Stimulated activated CD4-positive, alpha-beta T cell treated with anti-CD3 and anti-CD28 coated beads, Interleukin-4, amount 100 ng/mL, for 1 hour (primary cell): ENCODE data around the gene TBCE.
"Not testable (repeated sequence)": the region's sequence is repeated elsewhere in the genome, so short reads cannot be mapped to it uniquely, and the experiment has no call there.

Experiments
- DNase-seq: peaks from one replicate; pipeline ENCODE4 v3.0.0-alpha.2; 2020

TBCE gene

DNA sequence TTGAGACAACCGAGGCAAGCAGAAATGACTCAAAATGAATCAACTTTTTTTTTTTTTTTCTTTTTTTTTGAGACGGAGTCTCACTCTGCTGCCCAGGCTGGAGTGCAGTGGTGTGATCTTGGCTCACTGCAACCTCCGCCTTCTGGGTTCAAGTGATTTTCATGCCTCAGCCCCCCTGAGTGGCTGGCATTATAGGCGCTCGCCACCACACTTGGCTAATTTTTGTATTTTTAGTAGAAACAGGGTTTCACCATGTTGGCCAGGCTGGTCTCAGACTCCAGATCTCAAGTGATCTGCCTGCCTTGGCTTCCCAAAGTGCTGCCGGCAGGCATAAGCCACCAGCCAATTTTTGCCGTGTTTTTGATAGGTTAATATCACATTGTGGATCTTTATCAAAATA, 90.6 kb downstream of the TBCE start:
- not testable (repeated sequence) for DNase-seq

DNA sequence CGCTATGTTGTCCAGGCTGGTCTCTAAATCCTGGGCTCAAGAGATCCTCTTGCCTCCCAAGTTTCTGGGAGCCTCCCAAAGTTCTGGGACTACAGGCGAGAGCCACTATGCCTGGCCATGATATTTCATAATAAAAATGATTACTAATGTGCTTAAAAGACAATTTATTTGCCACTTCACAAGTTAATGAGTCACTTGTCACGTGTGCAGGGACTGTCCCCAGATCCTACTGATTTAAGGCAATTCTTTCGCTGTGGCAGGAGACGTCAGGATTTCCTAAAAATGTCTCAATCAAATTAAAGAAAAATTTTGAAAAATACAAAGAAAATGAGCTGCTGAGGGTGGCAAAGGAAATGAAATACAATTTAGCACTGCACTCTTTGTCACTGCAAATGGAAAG, 93.5 kb downstream of the TBCE start:
- DNase-seq = no peak

DNA sequence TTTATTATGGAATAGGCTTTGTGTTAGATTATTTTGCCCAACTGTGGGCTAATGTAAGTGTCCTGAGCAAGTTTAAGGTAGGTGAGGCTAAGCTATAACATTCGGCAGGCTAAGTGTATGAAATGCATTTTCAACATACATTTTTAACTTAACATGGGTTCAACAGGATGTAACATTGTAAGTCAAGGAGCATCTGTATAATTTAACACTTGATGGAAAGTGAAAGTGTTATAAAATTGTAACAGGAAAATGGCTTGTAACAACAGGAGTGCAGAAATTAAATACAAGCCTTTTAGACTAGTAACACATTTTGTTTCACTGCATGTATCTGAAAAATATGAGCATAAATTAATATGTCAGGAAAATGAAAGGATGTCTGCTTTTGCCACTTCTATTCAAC, 94.7 kb downstream of the TBCE start:
- no peak for DNase-seq

DNA sequence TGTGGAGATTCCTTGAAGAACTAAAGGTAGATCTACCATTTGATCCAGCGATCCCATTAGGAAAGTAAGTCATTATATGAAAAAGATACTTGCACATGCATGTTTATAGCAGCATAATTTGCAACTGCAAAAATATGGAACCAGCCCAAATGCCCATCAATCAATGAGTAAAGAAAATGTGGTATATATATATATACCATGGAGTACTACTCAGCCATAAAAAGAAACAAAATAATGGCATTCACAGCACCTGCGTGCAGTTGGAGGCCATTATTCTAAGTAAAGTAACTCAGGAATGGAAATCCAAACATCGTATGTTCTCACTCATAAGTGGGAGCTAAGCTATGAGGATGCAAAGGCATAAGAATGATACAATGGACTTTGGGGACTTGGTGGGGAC, 95.6 kb downstream of the TBCE start:
- DNase-seq = not testable (repeated sequence)

DNA sequence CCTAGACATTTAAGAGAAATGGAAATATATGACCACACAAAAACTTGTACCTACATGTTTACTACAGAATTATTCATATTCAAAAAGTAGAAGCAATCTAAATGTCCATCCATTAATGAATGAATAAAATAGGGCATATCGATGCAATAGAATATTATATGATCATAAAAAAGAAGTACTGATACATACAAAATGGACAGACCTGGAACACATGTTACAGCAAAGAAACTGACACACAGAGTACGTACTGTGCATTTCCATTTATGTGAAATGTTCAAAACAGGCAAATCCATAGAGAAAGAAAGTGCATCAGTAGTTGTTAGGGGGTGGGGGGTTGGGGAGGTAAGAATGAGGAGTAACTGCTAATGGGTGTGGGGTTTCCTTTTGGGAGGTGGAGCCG, 97.8 kb downstream of the TBCE start:
- no peak for DNase-seq

DNA sequence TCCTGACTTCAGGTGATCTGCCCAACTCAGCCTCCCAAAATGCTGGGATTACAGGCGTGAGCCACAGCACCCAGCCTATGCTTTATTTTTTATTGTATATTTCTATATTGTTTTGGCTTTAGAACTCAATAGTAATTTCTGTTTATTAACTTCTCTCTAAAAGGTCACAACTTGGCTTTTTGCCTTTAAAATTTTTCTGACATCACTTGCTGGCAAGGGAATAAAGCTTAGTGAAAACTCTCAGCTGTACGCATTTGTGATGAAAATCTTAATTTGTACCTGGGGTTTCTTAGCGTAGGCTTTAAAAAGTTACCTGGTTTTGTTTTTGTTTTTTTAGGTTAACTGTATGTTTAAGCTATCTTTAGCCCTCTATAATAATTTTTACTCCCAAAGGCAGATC, 100.8 kb downstream of the TBCE start:
- no peak for DNase-seq

DNA sequence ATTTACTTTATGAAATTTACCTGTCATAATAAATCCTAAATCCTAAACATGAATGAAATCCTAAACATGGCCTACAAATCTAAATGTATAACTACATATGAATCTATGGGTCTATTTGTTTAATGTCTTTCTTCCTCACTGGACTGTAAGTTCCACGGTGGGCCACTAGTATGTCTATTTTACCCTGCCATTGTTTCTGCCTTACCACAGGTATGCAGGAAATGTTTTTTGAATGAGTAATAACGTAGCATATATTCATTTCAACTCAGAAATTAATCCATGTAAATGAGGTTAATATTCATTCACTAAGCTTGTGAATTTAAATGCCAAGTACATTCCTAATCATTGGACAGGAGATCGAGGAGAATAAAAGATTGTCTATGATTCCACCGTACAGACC, 101.7 kb downstream of the TBCE start:
- no peak for DNase-seq

DNA sequence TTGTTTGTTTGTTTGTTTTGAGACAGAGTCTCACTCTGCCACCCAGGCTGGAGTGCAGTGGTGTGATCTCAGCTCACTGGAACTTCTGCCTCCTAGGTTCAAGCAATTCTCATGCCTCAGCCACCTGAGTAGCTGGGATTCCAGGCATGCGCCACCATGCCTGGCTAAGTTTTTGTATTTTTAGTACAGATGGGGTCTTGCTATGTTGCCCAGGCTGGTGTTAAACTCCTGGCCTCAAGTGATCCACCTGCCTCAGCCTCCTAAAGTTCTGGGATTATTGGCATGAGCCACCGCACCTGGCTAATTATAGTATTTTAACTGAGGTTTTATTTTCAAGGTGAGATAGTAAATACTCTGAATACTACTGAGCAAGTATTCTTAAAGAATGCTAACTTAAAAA, 102.7 kb downstream of the TBCE start:
- DNase-seq = not testable (repeated sequence)

DNA sequence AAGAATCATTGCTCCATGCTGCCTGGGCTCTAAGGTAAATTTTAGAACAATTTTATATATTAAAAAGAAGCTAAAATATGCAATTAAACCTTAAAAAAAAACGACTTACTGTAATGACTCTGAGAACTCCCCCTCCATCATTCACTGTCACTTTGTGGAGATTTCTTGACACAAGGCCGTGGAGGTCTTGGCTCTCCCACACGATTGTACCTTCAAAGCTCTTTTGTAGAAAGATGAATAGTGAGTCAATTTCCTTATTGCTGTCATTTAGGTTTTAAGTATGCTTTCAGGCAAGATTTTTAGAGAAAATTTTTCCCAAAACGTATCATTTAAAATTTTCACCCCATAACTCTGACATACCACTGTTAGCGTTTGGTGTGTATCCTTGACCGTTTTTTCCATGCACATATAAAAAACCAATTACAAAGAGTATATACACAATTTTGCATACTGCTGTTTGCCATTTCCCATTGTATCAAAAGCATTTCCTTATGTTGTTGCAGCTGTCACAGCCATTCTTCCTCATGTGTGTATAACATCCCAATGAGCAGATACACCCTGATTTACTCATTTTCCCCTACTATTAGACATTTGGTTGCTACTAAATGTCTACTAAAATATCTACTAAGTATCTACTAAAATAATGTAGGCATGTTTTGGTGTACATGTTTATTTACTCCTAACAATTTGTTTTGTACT, 103.7 kb downstream of the TBCE start:
- DNase-seq = no peak

DNA sequence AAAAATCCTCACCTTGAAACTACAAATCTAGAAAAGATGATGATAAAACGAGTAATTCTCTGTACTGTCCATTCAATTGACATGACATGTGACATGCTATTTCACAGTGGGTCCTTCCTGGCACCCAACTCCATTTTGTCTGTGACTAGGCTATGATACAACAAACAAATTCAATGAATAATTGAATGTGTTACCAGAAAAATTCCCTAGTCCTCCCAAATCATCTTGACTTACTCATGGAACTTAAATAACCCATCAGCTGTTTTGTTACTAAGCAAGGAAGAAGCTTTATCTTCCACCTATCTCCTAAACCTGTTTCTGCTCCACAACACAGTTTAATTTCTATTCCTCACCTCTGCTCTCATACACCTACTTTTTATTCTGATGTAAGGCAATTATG, 106.6 kb downstream of the TBCE start:
- DNase-seq = no peak

DNA sequence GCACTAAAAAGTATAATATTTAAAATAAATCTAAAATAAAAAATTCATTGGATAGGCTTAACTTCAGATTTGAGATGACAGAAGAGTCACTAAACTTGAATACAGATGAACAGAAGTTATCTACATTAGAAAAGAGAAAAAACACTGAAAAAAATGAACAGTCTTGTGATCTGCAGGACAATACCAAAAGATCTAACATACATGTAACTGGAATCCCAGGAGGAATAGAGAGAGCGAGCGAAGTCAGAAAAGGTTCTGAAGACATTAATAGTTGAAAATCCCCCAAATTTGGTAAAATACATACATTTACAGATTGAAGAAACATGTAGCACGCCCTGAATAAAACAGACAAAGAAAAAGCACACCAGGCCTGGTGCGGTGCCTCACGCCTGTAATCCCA, 115.9 kb downstream of the TBCE start:
- no peak for DNase-seq

DNA sequence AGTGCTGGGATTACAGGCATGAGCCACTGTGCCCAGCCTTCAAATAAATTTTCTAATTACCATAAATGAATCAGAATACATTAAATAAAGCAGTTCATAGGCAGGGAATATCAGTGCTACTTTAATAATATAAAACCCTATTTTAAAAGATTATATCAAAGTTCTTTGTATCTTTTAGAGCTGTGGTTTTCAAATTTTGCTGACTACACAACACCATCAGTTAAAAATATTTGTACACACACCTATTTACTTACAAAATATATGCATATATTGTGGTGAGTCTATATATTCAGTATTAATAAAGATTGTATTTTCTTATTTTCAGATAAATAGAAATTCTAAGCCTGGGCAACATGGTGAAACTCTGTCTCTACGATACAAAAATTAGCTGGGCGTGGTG, 118.3 kb downstream of the TBCE start:
- DNase-seq = no peak

DNA sequence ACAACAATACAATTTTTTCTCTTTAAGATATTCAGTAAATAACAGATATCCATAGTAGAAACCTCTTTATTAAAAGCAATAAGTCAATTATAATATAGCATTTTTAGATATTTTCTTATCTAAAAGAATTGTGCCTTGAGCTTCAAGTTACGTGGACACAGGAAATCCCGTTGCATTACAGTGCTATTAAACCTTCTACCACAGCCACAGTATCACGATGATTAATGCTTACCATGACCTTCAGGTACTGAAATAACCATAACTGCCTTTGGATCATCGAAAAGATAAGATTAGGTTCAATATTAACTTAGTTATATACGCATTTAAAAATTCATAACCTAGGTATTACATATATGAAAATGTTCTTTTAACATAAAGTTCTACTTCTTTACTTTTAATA, 119.1 kb downstream of the TBCE start:
- DNase-seq = no peak

DNA sequence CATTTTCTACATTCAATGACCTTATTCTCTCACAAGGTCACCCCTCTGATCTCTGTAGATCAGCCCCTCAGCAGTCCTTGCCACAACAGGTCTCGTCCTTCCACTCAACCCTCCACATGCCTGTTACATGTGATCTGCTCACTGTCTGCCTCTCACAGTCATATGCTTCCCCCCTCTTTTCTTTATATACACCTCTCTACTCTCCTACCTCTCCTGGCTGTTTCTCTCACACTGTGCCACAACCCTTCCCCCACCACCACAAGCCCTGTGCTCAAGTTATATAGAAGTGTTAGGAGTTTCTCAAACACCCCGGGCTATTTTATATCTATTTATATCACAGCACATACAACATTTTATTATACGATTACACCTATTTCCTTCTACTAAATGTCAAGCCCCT, 124.4 kb downstream of the TBCE start:
- DNase-seq = no peak

DNA sequence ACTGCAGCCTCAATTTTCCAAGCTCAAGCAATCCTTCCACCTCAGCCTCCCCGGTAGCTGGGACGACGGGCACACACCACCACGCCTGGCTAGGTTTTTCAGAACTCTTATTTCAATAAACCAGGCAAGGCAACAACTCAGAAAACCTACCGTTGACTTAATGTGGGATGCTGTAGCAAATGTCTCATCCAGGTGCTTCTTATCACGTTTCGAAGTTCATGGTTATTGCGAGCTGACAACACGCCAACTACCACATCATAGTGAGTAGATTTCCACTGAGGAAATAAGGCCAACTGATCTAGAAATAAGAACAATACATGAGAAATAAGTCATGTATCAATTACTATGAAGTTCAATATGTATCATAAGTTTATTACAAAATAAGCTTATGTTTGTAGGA, 127.3 kb downstream of the TBCE start:
- no peak for DNase-seq

DNA sequence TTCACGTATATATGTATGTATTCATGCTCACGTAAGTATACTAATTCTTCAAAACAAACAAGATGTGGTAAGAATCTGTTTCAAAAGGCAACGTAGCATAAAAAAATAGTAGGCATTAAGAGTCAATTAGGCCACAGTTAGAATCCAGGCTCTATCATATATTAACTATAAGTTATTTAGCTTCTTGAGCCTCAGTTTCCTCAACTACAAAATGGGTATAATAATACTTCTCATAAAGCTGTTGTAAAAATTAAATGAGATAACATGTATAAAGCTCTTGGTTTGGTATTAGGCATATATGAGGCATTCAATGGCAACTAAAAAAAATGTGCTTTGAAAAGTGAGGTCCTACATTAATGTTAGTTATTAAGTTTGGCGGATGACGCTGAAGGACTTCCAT, 127.8 kb downstream of the TBCE start:
- DNase-seq = no peak

DNA sequence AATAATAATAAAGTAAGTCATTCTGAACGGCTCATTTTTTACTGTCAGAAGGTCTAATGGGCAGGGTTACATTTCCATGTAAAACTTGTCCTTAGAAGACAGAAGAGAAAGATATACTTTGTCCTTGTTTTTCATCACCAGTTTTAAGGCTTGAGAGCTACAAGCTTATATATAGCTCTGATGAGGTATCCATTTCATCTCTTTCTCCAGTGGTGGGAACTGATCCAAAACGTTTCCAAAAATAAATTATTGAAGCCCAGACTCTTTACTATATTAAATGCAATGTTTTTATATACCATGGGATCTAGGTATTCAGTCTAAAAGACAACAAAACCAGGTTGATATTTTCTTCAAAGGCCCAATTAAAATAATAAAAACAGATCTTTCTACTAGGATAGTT, 128.3 kb downstream of the TBCE start:
- DNase-seq = no peak

DNA sequence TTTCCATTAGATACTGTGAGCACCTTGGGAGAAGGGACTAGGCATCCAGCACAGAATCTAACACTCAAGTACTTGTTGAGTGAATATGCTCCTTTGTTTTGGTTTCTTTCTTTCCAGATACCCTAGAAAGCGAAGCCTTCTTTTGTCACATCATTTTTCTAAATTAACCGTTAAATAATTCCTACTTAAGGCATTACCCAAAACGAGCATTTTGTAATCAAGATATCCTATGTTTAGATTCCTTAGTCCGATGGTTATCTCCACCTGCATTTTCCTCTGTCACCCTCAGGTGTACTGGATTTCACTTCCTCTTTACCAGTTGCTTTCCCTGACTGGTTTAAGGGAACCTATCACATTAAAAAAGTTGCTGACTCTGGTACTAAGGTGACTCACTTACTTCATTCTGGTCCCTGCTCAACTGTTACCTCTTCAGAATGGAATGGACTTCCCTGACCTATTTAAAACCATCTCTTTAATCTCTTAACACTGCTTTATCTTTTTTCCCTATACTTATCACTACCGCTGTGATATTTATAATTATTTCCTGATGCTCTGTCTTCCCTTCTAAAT, 133.8 kb downstream of the TBCE start:
- no peak for DNase-seq
